A549 (cell line): Measurements from ENCODE around the gene GABBR2. TPM values are rescaled to one million over a fixed set of nuclear protein-coding genes. Genes with fewer than 3 reads are reported as not detected.

Experiments used
- ATAC-seq, 2 experiments: fragments of 200-7000 bp in 1 of 2; fragments of >200 bp in 1 of 2; cut with Nextera tagmentation in 1 of 2; cut with Tn5 transposase in 1 of 2; 3 replicates each; pipeline versions ENCODE4 v1.8.0 to v1.9.1; 2018 to 2020; ENCODE audit warnings: mild to moderate bottlenecking in 1 of 2, moderate library complexity in 1 of 2
- CTCF ChIA-PET: fragments of 300-600 bp; sonication (Branson Sonifier 250); formaldehyde crosslinking; extraction: SDS; loops from one replicate; lab custom pipeline; 2021; ENCODE audit warnings: antibody characterized with exemption, inconsistent platforms; lab: Yijun Ruan, JAX
- POLR2A ChIA-PET: fragments of 350-600 bp; formaldehyde crosslinking; extraction: SDS; loops from one replicate; lab custom pipeline; 2021; ENCODE audit warnings: antibody characterized with exemption, inconsistent platforms; lab: Yijun Ruan, JAX
- DNase-seq, 2 experiments: peaks; one replicate each; pipeline versions ENCODE4 v3.0.0 to v3.0.0-alpha.2; 2011 to 2016; ENCODE audit warnings: low read depth in 1 of 2, low spot score in 1 of 2
- FAIRE-seq: peaks from 2 replicates; lab custom pipeline; 2011; peaks lifted over from hg19 to GRCh38; lab: Jason Lieb, UNC
- H3K27ac ChIP-seq, 2 experiments: fragments of >200 bp; sonication (Bioruptor Twin); formaldehyde crosslinking; 3 replicates each; pipeline ENCODE4 v1.5.1; 2016 to 2017
- H3K4me1 ChIP-seq: fragments of >200 bp; sonication (Bioruptor Twin); formaldehyde crosslinking; 3 replicates; pipeline ENCODE4 v1.6.1; 2016
- H3K4me2 ChIP-seq: fragments of >200 bp; sonication (Bioruptor Twin); formaldehyde crosslinking; 3 replicates; pipeline ENCODE4 v1.6.1; 2016
- H3K4me3 ChIP-seq: fragments of >200 bp; sonication (Bioruptor Twin); formaldehyde crosslinking; 3 replicates; pipeline ENCODE4 v1.5.1; 2016
- H3K9me3 ChIP-seq: fragments of >200 bp; sonication (Bioruptor Twin); formaldehyde crosslinking; 3 replicates; pipeline ENCODE4 v1.6.1; 2016
- CHD4 ChIP-seq: fragments of 200-600 bp; sonication (generic); IDR thresholded peaks from 2 replicates; pipeline ENCODE4 v1.6.1; 2016; ENCODE audit warnings: antibody characterized with exemption, mild to moderate bottlenecking, borderline replicate concordance
- EHF ChIP-seq: fragments of 250-450 bp; sonication (Bioruptor Pico); IDR thresholded peaks from 2 replicates; pipeline ENCODE4 v1.5.0; 2020; ENCODE audit warnings: mild to moderate bottlenecking
- ESRRA ChIP-seq: fragments of 150-350 bp; IDR thresholded peaks from 2 replicates; pipeline ENCODE4 v1.6.1; 2014; ENCODE audit warnings: mild to moderate bottlenecking, low read length, borderline replicate concordance
- FOSL2 ChIP-seq, 2 experiments: fragments of 450-650 bp in 1 of 2; fragments of >200 bp in 1 of 2; sonication (Bioruptor Twin) in 1 of 2; formaldehyde crosslinking; IDR thresholded peaks; 2 replicates each; pipeline versions ENCODE4 v1.5.0 to v1.6.1; 2016 to 2020; ENCODE audit warnings: mild to moderate bottlenecking in 1 of 2, moderate library complexity in 1 of 2
- GATA3 ChIP-seq: IDR thresholded peaks from 2 replicates; pipeline ENCODE4 v1.6.1; 2012; ENCODE audit warnings: borderline replicate concordance
- HOXA7 ChIP-seq: fragments of 250-450 bp; sonication (Bioruptor Pico); IDR thresholded peaks from 2 replicates; pipeline ENCODE4 v1.5.0; 2020; ENCODE audit warnings: mild to moderate bottlenecking, moderate library complexity
- JUNB ChIP-seq: fragments of >200 bp; sonication (Bioruptor Twin); formaldehyde crosslinking; IDR thresholded peaks from 2 replicates; pipeline ENCODE4 v1.6.1; 2016
- MAFK ChIP-seq: fragments of 450-650 bp; IDR thresholded peaks from 2 replicates; pipeline ENCODE4 v1.6.1; 2014; ENCODE audit not compliant: partially characterized antibody
- MAZ ChIP-seq: fragments of 150-350 bp; IDR thresholded peaks from 2 replicates; pipeline ENCODE4 v1.6.1; 2014; ENCODE audit warnings: antibody characterized with exemption, low read depth, low read length, borderline replicate concordance
- NPAS2 ChIP-seq: fragments of 250-450 bp; sonication (Bioruptor Pico); IDR thresholded peaks from 2 replicates; pipeline ENCODE4 v1.8.0; 2022; ENCODE audit warnings: mild to moderate bottlenecking, moderate library complexity, borderline replicate concordance
- PHF8 ChIP-seq: fragments of 200-600 bp; sonication (generic); IDR thresholded peaks from 2 replicates; pipeline ENCODE4 v1.6.1; 2016; ENCODE audit warnings: low read depth, mild to moderate bottlenecking, antibody characterized with exemption, moderate library complexity, borderline replicate concordance
- POLR2A ChIP-seq: IDR thresholded peaks from 2 replicates; pipeline ENCODE4 v1.6.1; 2012; ENCODE audit warnings: mild to moderate bottlenecking, low read length
- RFX5 ChIP-seq: fragments of 450-650 bp; IDR thresholded peaks from 2 replicates; pipeline ENCODE4 v1.7.1; 2014; ENCODE audit warnings: antibody characterized with exemption, mild to moderate bottlenecking, moderate library complexity
- RNF2 ChIP-seq: fragments of 200-600 bp; sonication (generic); IDR thresholded peaks from 2 replicates; pipeline ENCODE4 v1.6.1; 2016; ENCODE audit warnings: low read depth, mild to moderate bottlenecking, antibody characterized with exemption, moderate library complexity, borderline replicate concordance
- SMC3 ChIP-seq: fragments of >200 bp; sonication (Bioruptor Twin); formaldehyde crosslinking; IDR thresholded peaks from 3 replicates; pipeline ENCODE4 v1.6.1; 2018; ENCODE audit warnings: inconsistent platforms
- TFCP2L1 ChIP-seq: fragments of 250-450 bp; sonication (Bioruptor Pico); IDR thresholded peaks from 2 replicates; pipeline ENCODE4 v1.5.0; 2021; ENCODE audit warnings: mild to moderate bottlenecking
- TP53 ChIP-seq: fragments of 250-450 bp; sonication (Bioruptor Pico); IDR thresholded peaks from 2 replicates; pipeline ENCODE4 v1.5.0; 2021; ENCODE audit warnings: mild to moderate bottlenecking, moderate library complexity
- ZC3H11A ChIP-seq: fragments of 450-650 bp; IDR thresholded peaks from 2 replicates; pipeline ENCODE4 v1.6.1; 2014; ENCODE audit warnings: antibody characterized with exemption, mild to moderate bottlenecking
- ZNF302 ChIP-seq: fragments of 250-450 bp; sonication (Bioruptor Pico); IDR thresholded peaks from 2 replicates; pipeline ENCODE4 v1.9.0; 2021; ENCODE audit warnings: inconsistent platforms, mild to moderate bottlenecking, moderate library complexity
- WGBS: methylation state at CpG from one replicate; pipeline ENCODE4 v1.1.6; 2017; ENCODE audit errors: missing lambda C conversion rate; 5-methylcytosine and 5-hydroxymethylcytosine counted together
- polyA plus RNA-seq, 4 experiments: library from polyadenylated mRNA; depleted of rRNA in 3 of 4; stranded (reverse); fragments of >200 nt; fragmentation: RNase III in 1 of 4; extraction: RNeasy Plus Mini Kit Qiagen cat#74134 plus additional on column Dnase treatment in 1 of 4; gene quantifications; 2 replicates in 3 of 4; 3 replicates in 1 of 4; pipeline ENCODE4 v1.2.3, GENCODE V29; 2011 to 2017
- TF ChIP-seq, protein P1 (sequence below): fragments of 250-450 bp; sonication (Bioruptor Pico); IDR thresholded peaks from 2 replicates; pipeline ENCODE4 v1.5.0; 2020; ENCODE audit warnings: low read depth, mild to moderate bottlenecking, moderate library complexity
- TF ChIP-seq, protein P2 (sequence below): fragments of >200 bp; sonication (Bioruptor Twin); formaldehyde crosslinking; IDR thresholded peaks from 3 replicates; pipeline ENCODE4 v1.6.1; 2016
- TF ChIP-seq, protein P3 (sequence below): fragments of >200 bp; sonication (Bioruptor Twin); formaldehyde crosslinking; IDR thresholded peaks from 3 replicates; pipeline ENCODE4 v1.5.1; 2016
- TF ChIP-seq, protein P4 (sequence below): fragments of 200-600 bp; sonication (generic); IDR thresholded peaks from 2 replicates; pipeline ENCODE4 v1.6.1; 2016; ENCODE audit warnings: antibody characterized with exemption, mild to moderate bottlenecking, moderate library complexity

The GABBR2 gene
- polyA plus RNA-seq, 2 of the 4 experiments (the other 2 are of a cell fraction) = 0.08 to 0.57 TPM

DNA sequence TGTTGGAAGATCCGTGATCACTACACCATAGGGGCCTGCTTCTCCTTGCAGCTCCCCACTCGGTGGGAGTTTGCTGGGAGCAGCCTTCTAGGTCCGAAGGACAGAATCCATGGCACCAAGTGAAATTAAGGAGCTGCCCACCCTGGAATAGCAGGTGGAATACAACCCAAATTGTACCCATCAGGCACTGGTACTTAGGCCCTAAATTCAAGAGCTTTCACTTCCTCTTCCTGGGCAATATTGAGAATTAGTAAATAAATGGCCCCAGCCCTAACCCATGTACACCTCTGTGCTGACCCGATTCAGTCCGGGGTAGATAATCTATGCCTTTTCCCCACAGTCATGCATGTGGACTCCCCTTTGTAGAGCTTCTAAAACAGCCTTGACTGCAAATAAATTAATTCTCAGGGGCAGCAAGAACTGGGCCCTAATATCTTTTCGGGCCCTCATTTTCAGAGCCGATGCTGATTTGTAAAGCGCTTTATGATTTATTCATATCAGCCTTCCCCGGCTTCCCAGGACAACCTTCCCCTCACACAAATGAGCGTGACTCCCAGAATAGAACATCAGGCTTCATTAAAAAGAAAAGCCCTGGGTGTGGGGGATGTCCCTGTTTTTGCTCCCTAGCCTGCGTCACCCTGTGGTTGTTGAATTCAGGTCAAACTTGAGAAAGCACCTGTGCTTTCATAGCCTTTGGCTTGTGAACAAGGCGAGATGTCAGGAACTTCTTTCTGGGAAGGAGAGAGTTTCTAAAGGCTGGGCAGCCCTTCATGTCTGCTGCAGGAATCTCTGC, 327.2 kb downstream of the GABBR2 start:
- 84% methylated on average over 12 of the region's 12 CpGs for WGBS
- H3K4me3 ChIP-seq = no peak overlapping the region
- ChIA-PET POLR2A (no interaction called here), CTCF (interaction anchor here (1.0 to 2.0 kb wide), 4 partner anchors 9 to 394 kb away, joined by 3 to 11 read pairs (median 4); no protein-coding TSS in a partner anchor)
- DNase-seq (no peak), ATAC-seq (no peak), FAIRE-seq (no peak)
- H3K9me3 ChIP-seq = no peaks in the 10 kb centered on the region
- H3K4me1 ChIP-seq = peaks cover 6% of the 10 kb centered on the region; the same call in 2 of the 3 replicates
- no peak overlapping the region for H3K4me2 ChIP-seq
- H3K27ac ChIP-seq = no peak overlapping the region
- no peak for TF ChIP-seq MAFK
- TF ChIP-seq, protein P1, sequence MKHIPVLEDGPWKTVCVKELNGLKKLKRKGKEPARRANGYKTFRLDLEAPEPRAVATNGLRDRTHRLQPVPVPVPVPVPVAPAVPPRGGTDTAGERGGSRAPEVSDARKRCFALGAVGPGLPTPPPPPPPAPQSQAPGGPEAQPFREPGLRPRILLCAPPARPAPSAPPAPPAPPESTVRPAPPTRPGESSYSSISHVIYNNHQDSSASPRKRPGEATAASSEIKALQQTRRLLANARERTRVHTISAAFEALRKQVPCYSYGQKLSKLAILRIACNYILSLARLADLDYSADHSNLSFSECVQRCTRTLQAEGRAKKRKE = no peak
- no peak for TF ChIP-seq RNF2
- no peak for TF ChIP-seq PHF8
- TF ChIP-seq FOSL2 (IDR thresholded peaks at IDR 0.05) = no peak
- TF ChIP-seq FOSL2 (CRISPR knock-in tag; IDR thresholded peaks at IDR 0.05) = no peak
- no peak for TF ChIP-seq RFX5
- TF ChIP-seq GATA3 = no peak
- no peak for TF ChIP-seq ZC3H11A
- TF ChIP-seq TP53 (CRISPR knock-in tag) = no peak
- TF ChIP-seq, protein P2, sequence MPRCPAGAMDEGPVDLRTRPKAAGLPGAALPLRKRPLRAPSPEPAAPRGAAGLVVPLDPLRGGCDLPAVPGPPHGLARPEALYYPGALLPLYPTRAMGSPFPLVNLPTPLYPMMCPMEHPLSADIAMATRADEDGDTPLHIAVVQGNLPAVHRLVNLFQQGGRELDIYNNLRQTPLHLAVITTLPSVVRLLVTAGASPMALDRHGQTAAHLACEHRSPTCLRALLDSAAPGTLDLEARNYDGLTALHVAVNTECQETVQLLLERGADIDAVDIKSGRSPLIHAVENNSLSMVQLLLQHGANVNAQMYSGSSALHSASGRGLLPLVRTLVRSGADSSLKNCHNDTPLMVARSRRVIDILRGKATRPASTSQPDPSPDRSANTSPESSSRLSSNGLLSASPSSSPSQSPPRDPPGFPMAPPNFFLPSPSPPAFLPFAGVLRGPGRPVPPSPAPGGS = no peak
- TF ChIP-seq SMC3 = no peak
- no peak for TF ChIP-seq ZNF302 (CRISPR knock-in tag)
- TF ChIP-seq, protein P3, sequence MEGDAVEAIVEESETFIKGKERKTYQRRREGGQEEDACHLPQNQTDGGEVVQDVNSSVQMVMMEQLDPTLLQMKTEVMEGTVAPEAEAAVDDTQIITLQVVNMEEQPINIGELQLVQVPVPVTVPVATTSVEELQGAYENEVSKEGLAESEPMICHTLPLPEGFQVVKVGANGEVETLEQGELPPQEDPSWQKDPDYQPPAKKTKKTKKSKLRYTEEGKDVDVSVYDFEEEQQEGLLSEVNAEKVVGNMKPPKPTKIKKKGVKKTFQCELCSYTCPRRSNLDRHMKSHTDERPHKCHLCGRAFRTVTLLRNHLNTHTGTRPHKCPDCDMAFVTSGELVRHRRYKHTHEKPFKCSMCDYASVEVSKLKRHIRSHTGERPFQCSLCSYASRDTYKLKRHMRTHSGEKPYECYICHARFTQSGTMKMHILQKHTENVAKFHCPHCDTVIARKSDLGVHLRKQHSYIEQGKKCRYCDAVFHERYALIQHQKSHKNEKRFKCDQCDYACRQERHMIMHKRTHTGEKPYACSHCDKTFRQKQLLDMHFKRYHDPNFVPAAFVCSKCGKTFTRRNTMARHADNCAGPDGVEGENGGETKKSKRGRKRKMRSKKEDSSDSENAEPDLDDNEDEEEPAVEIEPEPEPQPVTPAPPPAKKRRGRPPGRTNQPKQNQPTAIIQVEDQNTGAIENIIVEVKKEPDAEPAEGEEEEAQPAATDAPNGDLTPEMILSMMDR = no peak
- TF ChIP-seq MAZ = no peak
- no peak for TF ChIP-seq EHF
- TF ChIP-seq HOXA7 (CRISPR knock-in tag) = no peak
- TF ChIP-seq NPAS2 (CRISPR knock-in tag) = no peak
- no peak for TF ChIP-seq POLR2A
- no peak for TF ChIP-seq JUNB

DNA sequence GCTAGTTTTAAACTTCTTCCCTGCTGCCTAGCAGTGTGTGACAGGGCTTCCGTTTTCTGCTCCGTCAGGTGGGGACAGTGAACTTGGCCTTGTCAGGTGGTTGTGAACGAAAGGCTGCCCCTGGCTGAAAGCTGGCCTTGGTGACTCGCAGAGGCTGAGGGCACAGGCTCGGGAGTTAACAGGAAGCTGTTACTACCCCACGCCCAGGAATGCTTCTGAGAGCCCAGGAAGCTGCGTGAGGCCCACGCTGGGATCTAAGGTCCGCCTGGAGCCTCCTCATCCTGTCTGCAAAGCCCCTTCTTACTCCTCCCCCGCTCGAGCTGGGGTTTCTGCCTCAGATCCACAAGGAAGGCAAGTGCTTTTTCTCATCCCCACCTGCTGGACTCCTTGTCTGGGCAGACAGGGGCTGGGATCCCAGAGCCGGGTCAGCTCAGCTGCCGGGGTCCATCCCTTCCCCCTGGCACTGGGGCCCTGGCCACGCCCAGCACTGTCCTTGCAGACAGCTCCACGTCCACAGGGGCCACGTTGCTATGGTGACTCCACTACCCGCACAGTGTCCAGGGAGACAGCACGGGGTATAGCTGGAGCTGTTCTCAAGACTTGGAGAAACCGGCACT, 328.6 kb downstream of the GABBR2 start:
- ATAC-seq (peak; percentile 45 to 66; a peak in 3 of 6 replicates), DNase-seq (peak in 1 of 2 experiments; percentile 52), FAIRE-seq (no peak)
- Histone ChIP-seq H3K27ac (peak overlapping the region in 1 of 2 experiments; percentile 64; a peak in 4 of 6 replicates), H3K4me3 (no peak overlapping the region), H3K4me1 (peaks cover 11% of the 10 kb centered on the region), H3K4me2 (peak overlapping the region; percentile 9; the same call in 2 of the 3 replicates), H3K9me3 (no peaks in the 10 kb centered on the region)
- TF ChIP-seq FOSL2 (IDR thresholded peaks at IDR 0.05) (no peak), FOSL2 (CRISPR knock-in tag; IDR thresholded peaks at IDR 0.05) (no peak), POLR2A (no peak), TFCP2L1 (CRISPR knock-in tag) (no peak), ESRRA (no peak), JUNB (no peak), CHD4 (no peak)
- TF ChIP-seq, protein P4, sequence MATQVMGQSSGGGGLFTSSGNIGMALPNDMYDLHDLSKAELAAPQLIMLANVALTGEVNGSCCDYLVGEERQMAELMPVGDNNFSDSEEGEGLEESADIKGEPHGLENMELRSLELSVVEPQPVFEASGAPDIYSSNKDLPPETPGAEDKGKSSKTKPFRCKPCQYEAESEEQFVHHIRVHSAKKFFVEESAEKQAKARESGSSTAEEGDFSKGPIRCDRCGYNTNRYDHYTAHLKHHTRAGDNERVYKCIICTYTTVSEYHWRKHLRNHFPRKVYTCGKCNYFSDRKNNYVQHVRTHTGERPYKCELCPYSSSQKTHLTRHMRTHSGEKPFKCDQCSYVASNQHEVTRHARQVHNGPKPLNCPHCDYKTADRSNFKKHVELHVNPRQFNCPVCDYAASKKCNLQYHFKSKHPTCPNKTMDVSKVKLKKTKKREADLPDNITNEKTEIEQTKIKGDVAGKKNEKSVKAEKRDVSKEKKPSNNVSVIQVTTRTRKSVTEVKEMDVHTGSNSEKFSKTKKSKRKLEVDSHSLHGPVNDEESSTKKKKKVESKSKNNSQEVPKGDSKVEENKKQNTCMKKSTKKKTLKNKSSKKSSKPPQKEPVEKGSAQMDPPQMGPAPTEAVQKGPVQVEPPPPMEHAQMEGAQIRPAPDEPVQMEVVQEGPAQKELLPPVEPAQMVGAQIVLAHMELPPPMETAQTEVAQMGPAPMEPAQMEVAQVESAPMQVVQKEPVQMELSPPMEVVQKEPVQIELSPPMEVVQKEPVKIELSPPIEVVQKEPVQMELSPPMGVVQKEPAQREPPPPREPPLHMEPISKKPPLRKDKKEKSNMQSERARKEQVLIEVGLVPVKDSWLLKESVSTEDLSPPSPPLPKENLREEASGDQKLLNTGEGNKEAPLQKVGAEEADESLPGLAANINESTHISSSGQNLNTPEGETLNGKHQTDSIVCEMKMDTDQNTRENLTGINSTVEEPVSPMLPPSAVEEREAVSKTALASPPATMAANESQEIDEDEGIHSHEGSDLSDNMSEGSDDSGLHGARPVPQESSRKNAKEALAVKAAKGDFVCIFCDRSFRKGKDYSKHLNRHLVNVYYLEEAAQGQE = no peak
- POLR2A ChIA-PET = no interaction called here
- 54% methylated on average over 18 of the region's 19 CpGs for WGBS
- CTCF ChIA-PET = interaction anchor here (0.6 to 2.0 kb wide), 6 partner anchors 10 to 395 kb away, joined by 3 to 11 read pairs (median 3); no protein-coding TSS in a partner anchor
